SIG-M5 (cell line): Measurements from ENCODE around the gene CT47C1.

Source experiments
- DNase-seq: peaks from one replicate; lab custom pipeline; 2025; lab: John Stamatoyannopoulos, UW

CT47C1 gene

DNA sequence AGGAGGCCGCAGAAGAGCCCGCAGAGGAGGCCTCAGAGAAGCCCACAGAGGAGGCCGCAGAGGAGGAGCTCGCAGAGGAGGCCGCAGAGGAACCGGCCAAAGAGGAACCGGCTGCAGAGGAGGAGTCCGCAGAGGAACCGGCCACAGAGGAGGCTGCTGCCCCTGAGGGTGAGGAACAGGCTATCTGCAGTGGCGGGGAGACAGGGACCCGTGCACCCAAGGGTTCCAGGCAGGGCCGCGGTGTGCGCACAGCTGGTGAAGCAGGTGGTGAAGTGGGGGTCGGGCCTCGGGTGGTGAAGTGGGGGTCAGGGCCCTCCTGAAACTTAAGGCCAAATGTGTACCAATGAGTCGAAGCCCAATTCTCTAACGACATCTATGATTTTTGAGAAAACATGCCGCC, 1.1 kb downstream of the CT47C1 start:
- DNase-seq, result no peak

DNA sequence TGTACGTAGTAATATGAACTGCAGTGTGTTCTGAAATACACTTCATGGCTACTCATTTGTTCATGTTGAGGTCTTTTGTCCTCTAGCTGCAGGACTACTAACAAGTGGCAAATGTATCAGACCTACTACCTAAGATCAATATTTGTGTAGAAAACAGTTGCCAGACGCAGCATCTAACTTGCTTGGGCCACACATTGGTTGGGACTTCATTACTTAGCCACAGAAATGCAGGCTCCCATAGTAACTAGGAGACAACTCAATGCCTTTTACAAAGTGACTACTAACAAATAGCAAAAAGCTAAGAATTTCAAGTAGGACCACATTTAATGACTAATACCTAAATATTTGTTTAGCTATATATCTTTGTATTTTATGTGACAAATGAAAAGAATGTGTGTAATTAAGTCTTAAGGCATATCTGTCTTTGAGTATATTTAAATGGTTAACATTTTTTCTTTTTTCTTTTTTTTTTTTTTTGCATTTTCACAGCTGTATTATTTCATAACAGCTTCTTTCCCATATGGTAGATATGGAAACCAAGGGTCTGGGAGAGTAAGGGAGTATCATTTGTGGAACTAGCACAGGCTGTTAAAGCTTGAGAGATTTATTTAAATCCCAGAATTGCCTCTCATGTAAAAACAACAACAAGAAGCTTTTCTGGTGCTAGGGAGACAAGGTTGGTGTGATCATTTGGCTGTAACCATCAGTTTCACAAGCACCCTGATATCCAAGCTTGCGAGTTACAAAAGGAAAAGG, 2.7 kb downstream of the CT47C1 start:
- no peak for DNase-seq

DNA sequence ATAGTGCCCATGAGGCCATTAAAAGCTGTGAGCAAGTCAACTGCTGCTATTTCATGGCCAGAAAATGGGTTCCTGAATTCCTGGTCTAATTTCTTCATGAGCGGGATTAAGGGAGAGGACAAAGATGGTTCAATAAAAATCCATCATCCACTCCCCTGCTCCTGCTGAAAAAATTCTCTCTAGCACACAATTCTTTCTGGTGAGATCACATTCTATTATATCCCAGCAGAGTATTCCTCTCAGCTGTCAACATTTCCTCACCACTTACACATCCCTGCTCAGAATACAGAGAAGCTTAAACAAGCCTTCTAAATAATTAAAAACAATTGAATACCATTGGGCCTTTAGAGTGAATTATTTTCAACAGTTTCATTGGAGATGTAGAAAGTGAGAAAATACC, 9.5 kb downstream of the CT47C1 start:
- DNase-seq, result no peak

GRCh38 chrX:119084766-119085165, 12.0 kb downstream of the CT47C1 start:
- no peak for DNase-seq

DNA sequence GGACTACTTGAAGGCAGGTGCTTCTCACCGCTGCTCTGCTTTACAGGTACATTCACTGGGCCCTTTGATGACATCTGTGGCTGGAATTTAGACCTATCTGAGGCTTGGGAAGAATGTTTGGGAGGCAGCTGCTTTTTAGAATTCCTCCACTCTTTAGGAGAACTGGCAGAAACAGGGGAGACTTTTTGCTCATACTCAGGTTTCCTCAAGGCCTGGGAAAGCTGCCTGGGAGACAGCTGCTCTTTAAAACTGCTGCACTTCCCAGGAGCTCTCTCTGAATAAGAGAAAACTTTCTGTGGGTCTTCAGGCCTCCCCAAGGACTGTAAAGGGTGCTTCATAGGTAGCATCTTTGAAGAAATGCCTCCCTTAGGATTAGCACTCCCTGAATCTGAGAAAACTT, 14.3 kb downstream of the CT47C1 start:
- DNase-seq, result no peak

DNA sequence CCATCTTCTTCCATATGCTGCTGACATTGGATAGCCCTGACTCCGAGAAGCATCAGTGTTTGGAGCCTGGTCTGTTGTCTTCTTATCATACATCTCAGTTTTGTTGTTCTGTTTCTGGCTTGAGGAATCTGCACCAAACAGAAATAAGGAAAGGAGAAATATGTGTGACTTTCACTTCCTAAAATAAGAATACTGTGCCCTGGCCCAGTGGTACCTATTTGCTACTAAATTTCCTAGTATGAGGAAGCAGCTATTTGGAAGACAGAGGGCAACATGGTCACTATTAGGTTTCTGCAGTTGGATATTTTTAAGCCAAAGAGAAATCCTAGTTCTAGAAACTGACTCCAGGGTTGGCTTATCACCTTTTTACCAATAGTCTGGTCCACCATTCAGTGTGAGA, 16.8 kb downstream of the CT47C1 start:
- no peak for DNase-seq

DNA sequence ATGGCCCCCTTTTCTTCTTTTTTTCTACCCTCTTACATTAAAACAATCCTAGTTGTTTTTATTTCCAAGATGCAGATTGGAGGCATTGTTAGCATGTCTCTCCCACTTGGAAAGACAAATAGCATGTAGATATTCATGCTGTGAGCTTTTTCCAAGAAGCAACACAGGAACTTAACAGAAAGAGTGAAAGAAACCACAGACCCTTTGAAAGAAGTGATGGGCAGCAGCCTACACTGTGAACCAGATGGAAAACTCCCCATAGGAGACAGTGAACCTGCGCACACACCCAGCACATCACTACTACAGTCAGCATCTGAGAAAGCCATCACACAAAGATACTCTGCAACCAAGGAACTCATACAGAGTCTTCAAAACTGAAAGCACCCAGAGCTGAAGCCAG, 17.8 kb downstream of the CT47C1 start:
- DNase-seq, result no peak

DNA sequence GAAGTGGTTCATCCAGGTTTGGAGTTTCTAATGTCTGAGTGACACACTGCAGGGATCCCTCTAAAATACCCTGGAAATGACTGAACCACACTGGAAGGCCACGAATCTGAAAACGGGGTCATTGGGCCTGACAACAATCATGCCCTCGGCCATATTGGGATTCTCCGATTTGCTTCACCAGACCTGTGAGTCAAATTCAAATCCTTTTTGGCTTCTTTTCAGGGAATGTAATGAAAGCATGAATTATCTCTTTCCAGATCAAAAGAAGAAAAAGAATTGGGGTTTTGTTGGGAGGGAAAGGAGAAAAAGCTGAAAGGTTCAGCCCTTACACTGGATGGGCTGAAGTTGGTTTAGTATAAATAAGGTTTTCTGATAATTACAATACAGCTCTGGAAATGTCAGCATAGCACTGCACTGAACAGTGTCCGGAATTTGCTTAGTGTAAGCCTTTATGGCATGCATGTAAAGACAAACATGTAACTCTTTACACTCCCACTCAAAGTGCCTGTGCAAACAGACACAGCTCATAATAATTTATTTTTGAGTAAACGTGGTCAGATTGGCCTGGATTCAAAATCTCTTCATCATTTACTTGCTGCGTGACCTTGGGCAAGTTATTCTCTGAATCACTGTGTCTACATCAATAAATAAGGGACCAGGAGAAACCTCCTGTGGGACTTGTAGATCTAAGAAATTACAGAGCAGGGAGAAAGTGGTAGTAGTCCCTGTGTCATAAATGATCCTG, 21.4 kb downstream of the CT47C1 start:
- DNase-seq, result no peak

GRCh38 chrX:119094819-119095218, 22.0 kb downstream of the CT47C1 start:
- DNase-seq, result no peak

DNA sequence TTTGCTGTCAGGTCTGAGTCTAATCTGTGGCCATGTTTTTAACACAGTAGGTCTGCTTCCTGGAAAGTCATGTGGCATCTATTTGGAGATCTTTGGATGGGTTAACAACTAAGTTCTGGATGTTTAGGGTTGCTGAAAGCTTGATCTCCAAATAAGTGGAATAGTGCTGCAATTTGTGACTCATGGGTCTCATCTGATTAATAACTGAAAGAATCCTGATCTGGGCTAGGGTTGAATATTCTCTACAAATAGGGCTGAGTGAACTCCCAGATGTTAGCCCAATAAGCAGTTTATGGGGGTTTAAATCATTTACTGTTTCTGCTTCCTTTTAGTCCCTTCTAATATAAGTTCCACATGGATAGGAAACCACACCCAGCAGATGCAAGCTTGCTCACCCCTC, 23.1 kb downstream of the CT47C1 start:
- DNase-seq, result no peak

- DNase-seq, result no peak
Observed at GRCh38 chrX:119101168-119101567, 28.4 kb downstream of the CT47C1 start.

DNA sequence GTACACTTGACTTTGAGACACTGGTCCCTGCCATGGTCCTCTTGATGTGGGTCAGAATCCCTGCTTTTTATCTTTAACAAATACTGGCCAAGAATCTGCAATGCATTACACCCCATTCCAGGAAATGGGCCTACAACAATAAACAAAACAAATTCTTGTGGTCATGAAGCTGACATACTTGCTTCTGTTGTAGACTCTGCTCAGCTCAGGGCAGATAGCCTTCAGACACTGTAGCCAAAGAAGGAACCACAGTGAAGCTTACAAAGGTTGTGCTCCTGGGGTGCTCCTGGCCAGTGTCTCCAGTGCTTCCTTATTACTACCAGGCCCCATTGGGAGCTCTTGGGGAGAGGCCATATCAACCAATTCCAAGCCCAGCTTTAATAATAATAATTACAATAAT, 33.0 kb downstream of the CT47C1 start:
- no peak for DNase-seq

DNA sequence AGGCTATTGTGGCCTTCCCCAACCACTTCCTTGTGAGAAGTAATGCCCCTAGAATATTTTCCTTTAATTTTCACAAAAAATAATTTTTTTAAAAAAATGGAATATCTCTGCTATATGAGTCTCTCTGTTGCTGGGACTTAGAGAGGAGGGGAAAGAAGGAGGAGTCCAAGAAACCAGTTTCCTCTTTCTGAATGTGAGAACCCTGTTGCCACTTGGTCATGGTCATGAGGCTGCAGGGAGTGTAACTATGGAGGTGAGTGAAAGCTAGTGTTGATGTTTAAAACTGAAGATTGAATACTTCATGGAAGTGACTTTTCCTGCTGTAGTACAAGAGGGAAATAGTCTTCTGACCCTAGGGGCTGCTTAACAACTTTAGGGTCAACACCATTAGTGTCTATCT, 34.4 kb downstream of the CT47C1 start:
- DNase-seq, result no peak

DNA sequence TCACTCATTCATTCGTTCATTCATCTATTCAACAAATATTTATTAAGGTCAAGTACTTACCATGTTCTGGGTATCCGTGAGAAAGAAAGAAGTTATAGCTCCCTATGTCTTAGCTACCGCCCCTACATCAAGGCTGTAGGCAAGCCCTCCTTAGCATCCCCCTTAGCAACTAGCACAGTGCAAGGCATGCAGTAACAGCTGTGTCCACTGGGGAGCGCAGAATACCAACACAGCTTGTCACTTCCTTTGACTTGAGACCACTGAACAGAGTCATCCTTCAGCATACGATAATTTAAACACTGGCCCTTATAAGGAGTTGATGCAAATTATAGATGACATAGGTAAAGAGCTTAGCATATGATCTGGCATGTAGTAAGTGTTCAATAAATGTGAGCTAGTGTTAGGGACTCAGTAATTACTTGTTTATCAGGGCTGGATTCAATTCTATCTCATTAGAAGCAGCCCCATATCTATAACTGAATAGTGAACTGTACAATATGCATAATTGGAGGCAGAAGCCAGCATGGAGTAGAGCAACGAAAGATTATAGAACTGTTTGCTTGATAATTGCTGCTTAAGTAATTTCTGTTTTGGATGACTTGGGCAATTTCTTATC, 46.1 kb downstream of the CT47C1 start:
- no peak for DNase-seq

- DNase-seq, result no peak
Observed at GRCh38 chrX:119121341-119121740, 48.5 kb downstream of the CT47C1 start.
